Neural crest cell (in vitro differentiated cells): ENCODE measurements around the gene ALPG. TPM values are rescaled to one million over a fixed set of nuclear protein-coding genes. Genes with fewer than 3 reads are reported as not detected.
"Not testable (repeated sequence)": the region's sequence is repeated elsewhere in the genome, so short reads cannot be mapped to it uniquely, and the experiment has no call there.

Experiments used
- DNase-seq: peaks from one replicate; pipeline ENCODE4 v3.0.0; 2021; ENCODE audit warnings: low read depth, mixed read lengths, low spot score
- H3K27ac Mint-ChIP-seq: one replicate; pipeline ENCODE4 v1.8.0; 2021; ENCODE audit warnings: mild to moderate bottlenecking, mixed read lengths; ENCODE audit not compliant: unreplicated experiment
- H3K27me3 Mint-ChIP-seq: 2 replicates; pipeline ENCODE4 v1.8.0; 2021; ENCODE audit warnings: low read depth, mild to moderate bottlenecking, mixed read lengths
- H3K36me3 Mint-ChIP-seq: 2 replicates; pipeline ENCODE4 v1.8.0; 2021; ENCODE audit warnings: low read depth, mild to moderate bottlenecking, mixed read lengths
- H3K4me1 Mint-ChIP-seq: 2 replicates; pipeline ENCODE4 v1.8.0; 2021; ENCODE audit warnings: mixed read lengths
- H3K4me3 Mint-ChIP-seq: one replicate; pipeline ENCODE4 v1.8.0; 2021; ENCODE audit warnings: mild to moderate bottlenecking, mixed read lengths
- H3K9me3 Mint-ChIP-seq: 2 replicates; pipeline ENCODE4 v1.8.0; 2021; ENCODE audit warnings: mixed read lengths
- CTCF ChIP-seq: fragments of 200-600 bp; sonication (generic); conservative IDR thresholded peaks from 2 replicates; pipeline ENCODE4 v1.5.0; 2021; ENCODE audit warnings: antibody characterized with exemption, mild to moderate bottlenecking
- total RNA-seq: library from RNA; stranded (reverse); gene quantifications from 2 replicates; pipeline ENCODE4 v1.2.1, GENCODE V29; 2021

ALPG gene
- total RNA-seq, 1 donor from 2014 or later, result not detected

GRCh38 chr2:232432598-232433184, 26.0 kb downstream of the ALPG start:
- Mint-ChIP-seq H3K27me3 (no peaks in the 10 kb centered on the region), H3K4me3 (no peak overlapping the region), H3K36me3 (no peaks in the 10 kb centered on the region), H3K9me3 (no peaks in the 10 kb centered on the region), H3K27ac (no peak overlapping the region), H3K4me1 (no peaks in the 10 kb centered on the region)
- peak; percentile 33 for TF ChIP-seq CTCF
- no peak for DNase-seq

GRCh38 chr2:232433622-232434021, 27.0 kb downstream of the ALPG start:
- H3K36me3 Mint-ChIP-seq, H3K9me3 Mint-ChIP-seq, H3K4me1 Mint-ChIP-seq, H3K27me3 Mint-ChIP-seq, H3K4me3 Mint-ChIP-seq, DNase-seq: not testable (repeated sequence)
- H3K27ac Mint-ChIP-seq, result peak overlapping the region; percentile 43

GRCh38 chr2:232434091-232434490, 27.4 kb downstream of the ALPG start:
- H3K27ac Mint-ChIP-seq, result no peak overlapping the region
- H3K27me3 Mint-ChIP-seq, result no peaks in the 10 kb centered on the region
- H3K36me3 Mint-ChIP-seq, result no peaks in the 10 kb centered on the region
- no peaks in the 10 kb centered on the region for H3K4me1 Mint-ChIP-seq
- no peak for TF ChIP-seq CTCF
- DNase-seq, result no peak
- no peak overlapping the region for H3K4me3 Mint-ChIP-seq
- no peaks in the 10 kb centered on the region for H3K9me3 Mint-ChIP-seq

- Mint-ChIP-seq H3K27me3 (no peaks in the 10 kb centered on the region), H3K4me3 (no peak overlapping the region), H3K9me3 (no peaks in the 10 kb centered on the region), H3K4me1 (no peaks in the 10 kb centered on the region), H3K36me3 (no peaks in the 10 kb centered on the region), H3K27ac (no peak overlapping the region)
- no peak for DNase-seq
- no peak for TF ChIP-seq CTCF
These were observed 28.1 kb downstream of the ALPG start for GRCh38 chr2:232434563-232435374.

- Mint-ChIP-seq H3K36me3 (no peaks in the 10 kb centered on the region), H3K27me3 (no peaks in the 10 kb centered on the region), H3K9me3 (no peaks in the 10 kb centered on the region), H3K4me3 (no peak overlapping the region), H3K4me1 (no peaks in the 10 kb centered on the region), H3K27ac (peak overlapping the region; percentile 35)
- no peak for TF ChIP-seq CTCF
- DNase-seq, result no peak
These were observed 28.7 kb downstream of the ALPG start for GRCh38 chr2:232435375-232435648.

- Mint-ChIP-seq H3K27ac (peak overlapping the region; percentile 88), H3K4me1 (no peaks in the 10 kb centered on the region), H3K36me3 (no peaks in the 10 kb centered on the region), H3K4me3 (no peak overlapping the region), H3K9me3 (no peaks in the 10 kb centered on the region), H3K27me3 (no peaks in the 10 kb centered on the region)
- TF ChIP-seq CTCF, result no peak
- DNase-seq, result no peak
These were observed 29.2 kb downstream of the ALPG start for GRCh38 chr2:232435805-232436204.
